Colonic mucosa (tissue), 4 donors: ENCODE results near the gene THBS2. TPM values are rescaled to one million over a fixed set of nuclear protein-coding genes. Genes with fewer than 3 reads are reported as not detected.
"Not testable (repeated sequence)": the region's sequence is repeated elsewhere in the genome, so short reads cannot be mapped to it uniquely, and the experiment has no call there.

Experiments
- DNase-seq: peaks from one replicate; pipeline ENCODE4 v3.0.0-alpha.2; 2020
- H3K27ac ChIP-seq: fragments of 200-600 bp; one replicate; pipeline ENCODE4 v1.8.0; 2021
- H3K27me3 ChIP-seq: fragments of 200-600 bp; one replicate; pipeline ENCODE4 v1.8.0; 2021
- H3K36me3 ChIP-seq: fragments of 200-600 bp; one replicate; pipeline ENCODE4 v1.8.0; 2021
- H3K4me1 ChIP-seq: fragments of 200-600 bp; one replicate; pipeline ENCODE4 v1.8.0; 2021; ENCODE audit warnings: mild to moderate bottlenecking
- H3K4me3 ChIP-seq: fragments of 200-600 bp; one replicate; pipeline ENCODE4 v1.8.0; 2021
- H3K9ac ChIP-seq, 2 donors: one replicate each; pipeline ENCODE4 v1.7.0; 2013; ENCODE audit warnings: control low read depth in 2 of 2, low read depth in 2 of 2, low read length in 2 of 2
- H3K9me3 ChIP-seq: fragments of 200-600 bp; one replicate; pipeline ENCODE4 v1.8.0; 2021
- intact Hi-C: fragments of 100-400 bp; cut with DNase I; formaldehyde crosslinking; loops from one replicate; pipeline ENCODE4 v1.14.1; 2022
- total RNA-seq, 2 donors: library from RNA; stranded (reverse); fragmentation: NEBNext Ultra II Directional in 1 of 2; extraction: Animal tissue kit (Norgen Biotek cat#: 25700) in 1 of 2; gene quantifications; one replicate each; pipeline ENCODE4 v1.2.1, GENCODE V29; 2021
- TF ChIP-seq, protein P1 (sequence below): fragments of 200-600 bp; IDR thresholded peaks from one replicate; pipeline ENCODE4 v1.8.0; 2022; ENCODE audit warnings: antibody characterized with exemption, mild to moderate bottlenecking
- donor health status: healthy.
- donor health status: DM: no; HTN: no; CAD: no.
- donor health status: DM: no; HTN: no; CAD: no.

Gene THBS2
- total RNA-seq, 2 donors from 2014 or later, result 1.9 to 5.3 TPM

- no peaks in the 10 kb centered on the region for H3K4me1 ChIP-seq
- no peaks in the 10 kb centered on the region for H3K9me3 ChIP-seq
- H3K4me3 ChIP-seq, result no peak overlapping the region
- H3K27ac ChIP-seq, result no peak overlapping the region
- H3K9ac ChIP-seq, result no peak overlapping the region
- H3K36me3 ChIP-seq, result no peaks in the 10 kb centered on the region
- H3K27me3 ChIP-seq, result no peaks in the 10 kb centered on the region
- no peak for DNase-seq
- intact Hi-C loops, result no loop called here
- TF ChIP-seq, protein P1, sequence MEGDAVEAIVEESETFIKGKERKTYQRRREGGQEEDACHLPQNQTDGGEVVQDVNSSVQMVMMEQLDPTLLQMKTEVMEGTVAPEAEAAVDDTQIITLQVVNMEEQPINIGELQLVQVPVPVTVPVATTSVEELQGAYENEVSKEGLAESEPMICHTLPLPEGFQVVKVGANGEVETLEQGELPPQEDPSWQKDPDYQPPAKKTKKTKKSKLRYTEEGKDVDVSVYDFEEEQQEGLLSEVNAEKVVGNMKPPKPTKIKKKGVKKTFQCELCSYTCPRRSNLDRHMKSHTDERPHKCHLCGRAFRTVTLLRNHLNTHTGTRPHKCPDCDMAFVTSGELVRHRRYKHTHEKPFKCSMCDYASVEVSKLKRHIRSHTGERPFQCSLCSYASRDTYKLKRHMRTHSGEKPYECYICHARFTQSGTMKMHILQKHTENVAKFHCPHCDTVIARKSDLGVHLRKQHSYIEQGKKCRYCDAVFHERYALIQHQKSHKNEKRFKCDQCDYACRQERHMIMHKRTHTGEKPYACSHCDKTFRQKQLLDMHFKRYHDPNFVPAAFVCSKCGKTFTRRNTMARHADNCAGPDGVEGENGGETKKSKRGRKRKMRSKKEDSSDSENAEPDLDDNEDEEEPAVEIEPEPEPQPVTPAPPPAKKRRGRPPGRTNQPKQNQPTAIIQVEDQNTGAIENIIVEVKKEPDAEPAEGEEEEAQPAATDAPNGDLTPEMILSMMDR, result no peak
These were observed 67.0 kb downstream of the THBS2 start for GRCh38 chr6:169186496-169187169.

GRCh38 chr6:169185692-169186485 is 67.8 kb downstream of the THBS2 start:
- no peaks in the 10 kb centered on the region for H3K4me1 ChIP-seq
- H3K9me3 ChIP-seq, result no peaks in the 10 kb centered on the region
- H3K4me3 ChIP-seq, result no peak overlapping the region
- no peak overlapping the region for H3K27ac ChIP-seq
- intact Hi-C loops, result no loop called here
- DNase-seq, result no peak
- H3K27me3 ChIP-seq, result no peaks in the 10 kb centered on the region
- H3K36me3 ChIP-seq, result no peaks in the 10 kb centered on the region
- no peak overlapping the region for H3K9ac ChIP-seq
- TF ChIP-seq, protein P1, result no peak

DNA sequence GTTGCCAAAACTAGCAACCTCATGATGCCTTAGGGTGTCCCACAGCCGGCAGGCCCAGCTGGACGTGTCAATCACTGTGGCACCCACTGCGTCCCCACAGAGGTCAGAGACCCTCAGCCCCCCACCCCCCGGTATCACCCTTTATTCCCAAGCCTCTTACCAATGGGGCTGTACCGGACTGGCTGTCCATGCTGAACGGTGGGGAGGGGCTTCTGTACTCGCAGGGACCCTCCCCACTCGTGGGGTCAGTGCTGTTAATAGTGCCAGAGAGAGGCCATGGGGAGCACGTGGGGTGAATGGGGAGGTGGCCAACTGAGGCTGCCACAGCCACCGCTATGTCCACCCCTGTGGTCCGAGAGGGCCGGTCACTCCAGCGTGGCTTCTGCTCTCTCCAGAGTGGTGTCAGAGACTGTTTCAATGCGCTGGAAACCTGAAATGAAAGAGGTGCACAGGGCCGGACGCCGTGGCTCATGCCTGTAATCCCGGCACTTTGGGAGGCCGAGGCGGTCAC is 68.6 kb downstream of the THBS2 start:
- Histone ChIP-seq H3K27me3 (no peaks in the 10 kb centered on the region), H3K9me3 (no peaks in the 10 kb centered on the region), H3K27ac (no peak overlapping the region), H3K4me1 (no peaks in the 10 kb centered on the region), H3K9ac (no peak overlapping the region), H3K36me3 (no peaks in the 10 kb centered on the region), H3K4me3 (no peak overlapping the region)
- intact Hi-C loops, result no loop called here
- DNase-seq, result no peak
- TF ChIP-seq, protein P1, result no peak

- H3K9ac ChIP-seq, result no peak overlapping the region
- TF ChIP-seq, protein P1, result no peak
- no peak for DNase-seq
- H3K4me1 ChIP-seq, result no peaks in the 10 kb centered on the region
- no peaks in the 10 kb centered on the region for H3K27me3 ChIP-seq
- H3K9me3 ChIP-seq, result no peaks in the 10 kb centered on the region
- H3K4me3 ChIP-seq, result no peak overlapping the region
- intact Hi-C loops, result no loop called here
- H3K27ac ChIP-seq, result no peak overlapping the region
- H3K36me3 ChIP-seq, result no peaks in the 10 kb centered on the region
These were observed 69.2 kb downstream of the THBS2 start for GRCh38 chr6:169184419-169184818.

- Histone ChIP-seq H3K36me3 (no peaks in the 10 kb centered on the region), H3K9ac (no peak overlapping the region), H3K27ac (no peak overlapping the region), H3K9me3 (no peaks in the 10 kb centered on the region), H3K27me3 (no peaks in the 10 kb centered on the region), H3K4me1 (no peaks in the 10 kb centered on the region), H3K4me3 (no peak overlapping the region)
- TF ChIP-seq, protein P1, result no peak
- intact Hi-C loops, result no loop called here
- no peak for DNase-seq
These were observed 70.4 kb downstream of the THBS2 start for GRCh38 chr6:169183233-169183632.

- H3K27ac ChIP-seq, H3K4me1 ChIP-seq, H3K9ac ChIP-seq, H3K36me3 ChIP-seq, H3K4me3 ChIP-seq, H3K27me3 ChIP-seq, intact Hi-C loops, H3K9me3 ChIP-seq, DNase-seq: not testable (repeated sequence)
These were observed 73.8 kb downstream of the THBS2 start for GRCh38 chr6:169179831-169180230.
